AG09319 (cell line): ENCODE data around the gene DUOXA1.

ENCODE experiments used
- DNase-seq: peaks from one replicate; pipeline ENCODE4 v3.0.0-alpha.2; 2010; ENCODE audit warnings: low read depth; ENCODE audit errors: extremely low read depth
- TF ChIP-seq, protein P1 (sequence below): IDR thresholded peaks from 2 replicates; pipeline ENCODE4 v1.5.1; 2011; ENCODE audit warnings: low read depth, mild to moderate bottlenecking, inconsistent platforms, low read length, moderate library complexity

Gene DUOXA1

DNA sequence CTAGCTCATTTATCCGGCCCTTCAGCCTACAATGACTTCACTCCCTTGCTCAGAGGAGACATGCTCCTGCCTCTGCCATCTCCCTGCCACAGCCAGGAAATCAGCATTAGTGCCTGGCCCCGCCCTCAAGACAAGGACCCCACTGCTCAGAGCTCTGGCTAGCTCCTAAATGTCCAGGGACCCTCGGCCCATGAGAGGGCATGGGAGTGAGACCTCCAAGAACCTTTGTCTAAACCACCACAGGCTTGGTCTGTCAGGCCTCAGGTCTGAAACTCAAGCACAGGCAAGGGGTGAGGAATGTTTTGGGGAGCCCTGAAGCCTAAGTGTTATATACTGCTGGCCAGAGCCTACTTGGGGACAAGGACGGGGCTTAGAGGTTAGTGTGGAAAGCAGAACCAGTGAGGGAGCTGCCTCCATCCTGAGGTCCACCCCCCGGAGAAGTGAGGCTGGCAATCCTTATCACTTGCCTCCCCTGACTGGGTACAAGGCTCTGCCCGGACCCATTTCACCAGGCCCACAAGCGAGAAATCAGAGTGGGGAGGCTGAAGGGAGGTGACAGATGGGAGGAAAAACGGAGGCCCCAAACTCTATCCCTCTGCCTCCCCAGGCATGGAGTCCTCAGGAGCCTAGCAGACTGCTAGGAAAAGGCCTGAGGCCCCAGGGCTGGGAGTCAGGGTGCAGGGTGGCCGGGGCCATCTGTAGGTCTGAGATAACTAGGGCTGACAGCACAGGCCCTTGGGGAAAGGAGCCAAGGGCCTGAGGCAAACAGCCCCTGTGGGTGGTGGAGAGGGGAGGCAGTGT, 39.3 kb upstream of the DUOXA1 start:
- TF ChIP-seq, protein P1, sequence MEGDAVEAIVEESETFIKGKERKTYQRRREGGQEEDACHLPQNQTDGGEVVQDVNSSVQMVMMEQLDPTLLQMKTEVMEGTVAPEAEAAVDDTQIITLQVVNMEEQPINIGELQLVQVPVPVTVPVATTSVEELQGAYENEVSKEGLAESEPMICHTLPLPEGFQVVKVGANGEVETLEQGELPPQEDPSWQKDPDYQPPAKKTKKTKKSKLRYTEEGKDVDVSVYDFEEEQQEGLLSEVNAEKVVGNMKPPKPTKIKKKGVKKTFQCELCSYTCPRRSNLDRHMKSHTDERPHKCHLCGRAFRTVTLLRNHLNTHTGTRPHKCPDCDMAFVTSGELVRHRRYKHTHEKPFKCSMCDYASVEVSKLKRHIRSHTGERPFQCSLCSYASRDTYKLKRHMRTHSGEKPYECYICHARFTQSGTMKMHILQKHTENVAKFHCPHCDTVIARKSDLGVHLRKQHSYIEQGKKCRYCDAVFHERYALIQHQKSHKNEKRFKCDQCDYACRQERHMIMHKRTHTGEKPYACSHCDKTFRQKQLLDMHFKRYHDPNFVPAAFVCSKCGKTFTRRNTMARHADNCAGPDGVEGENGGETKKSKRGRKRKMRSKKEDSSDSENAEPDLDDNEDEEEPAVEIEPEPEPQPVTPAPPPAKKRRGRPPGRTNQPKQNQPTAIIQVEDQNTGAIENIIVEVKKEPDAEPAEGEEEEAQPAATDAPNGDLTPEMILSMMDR: no peak

DNA sequence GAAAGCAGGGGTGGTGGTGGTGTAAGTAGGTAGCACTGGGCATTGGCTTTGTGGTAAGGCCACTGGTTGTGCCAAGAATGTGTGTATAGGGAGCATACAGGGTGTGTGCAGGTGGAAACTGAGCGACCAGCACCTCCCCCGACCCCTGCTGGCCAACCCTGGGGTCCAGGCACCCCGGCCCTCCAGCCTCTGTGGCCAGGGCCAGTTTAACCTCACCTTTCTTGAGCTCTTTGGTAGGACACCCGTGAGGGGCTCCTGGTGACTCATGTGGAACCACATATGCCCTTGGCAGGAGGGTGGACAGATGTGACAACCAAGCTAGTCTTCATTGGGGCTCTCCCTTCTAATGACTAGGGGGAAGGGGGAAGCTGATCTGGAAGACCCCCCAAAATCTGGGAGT, 38.6 kb upstream of the DUOXA1 start:
- DNase-seq: no peak
- TF ChIP-seq, protein P1: no peak

More for the DNA sequence above, 39.3 kb upstream of the DUOXA1 start:
- DNase-seq: no peak

DNA sequence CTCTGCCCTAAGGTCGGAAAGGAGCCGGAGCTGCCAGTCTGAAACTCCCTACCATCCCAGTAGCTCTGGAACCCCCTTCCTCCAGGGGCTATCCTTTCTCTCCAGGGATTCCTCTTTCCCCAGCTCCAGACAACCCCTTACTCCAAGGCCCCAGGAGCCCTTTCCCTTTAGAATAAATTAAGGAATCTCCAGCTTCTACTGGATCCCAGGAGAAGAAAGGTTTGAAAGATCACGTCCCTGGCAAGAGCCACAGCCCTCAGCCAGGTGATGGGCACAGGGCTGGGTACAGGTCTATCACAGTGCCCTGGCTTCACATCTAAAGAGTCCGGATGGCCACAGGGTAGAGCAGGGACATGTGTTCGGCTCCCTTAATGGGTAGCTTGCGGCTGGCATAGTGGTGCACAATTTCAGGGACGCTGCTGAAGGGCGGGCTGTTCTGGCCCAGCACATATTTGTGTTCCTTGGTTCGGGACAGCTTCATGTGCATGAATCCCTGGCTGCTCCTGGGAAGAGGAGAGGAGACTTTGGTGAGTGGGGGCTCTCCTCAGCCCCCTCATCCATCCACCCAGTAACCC, 38.0 kb upstream of the DUOXA1 start:
- TF ChIP-seq, protein P1: no peak
- DNase-seq: no peak

DNA sequence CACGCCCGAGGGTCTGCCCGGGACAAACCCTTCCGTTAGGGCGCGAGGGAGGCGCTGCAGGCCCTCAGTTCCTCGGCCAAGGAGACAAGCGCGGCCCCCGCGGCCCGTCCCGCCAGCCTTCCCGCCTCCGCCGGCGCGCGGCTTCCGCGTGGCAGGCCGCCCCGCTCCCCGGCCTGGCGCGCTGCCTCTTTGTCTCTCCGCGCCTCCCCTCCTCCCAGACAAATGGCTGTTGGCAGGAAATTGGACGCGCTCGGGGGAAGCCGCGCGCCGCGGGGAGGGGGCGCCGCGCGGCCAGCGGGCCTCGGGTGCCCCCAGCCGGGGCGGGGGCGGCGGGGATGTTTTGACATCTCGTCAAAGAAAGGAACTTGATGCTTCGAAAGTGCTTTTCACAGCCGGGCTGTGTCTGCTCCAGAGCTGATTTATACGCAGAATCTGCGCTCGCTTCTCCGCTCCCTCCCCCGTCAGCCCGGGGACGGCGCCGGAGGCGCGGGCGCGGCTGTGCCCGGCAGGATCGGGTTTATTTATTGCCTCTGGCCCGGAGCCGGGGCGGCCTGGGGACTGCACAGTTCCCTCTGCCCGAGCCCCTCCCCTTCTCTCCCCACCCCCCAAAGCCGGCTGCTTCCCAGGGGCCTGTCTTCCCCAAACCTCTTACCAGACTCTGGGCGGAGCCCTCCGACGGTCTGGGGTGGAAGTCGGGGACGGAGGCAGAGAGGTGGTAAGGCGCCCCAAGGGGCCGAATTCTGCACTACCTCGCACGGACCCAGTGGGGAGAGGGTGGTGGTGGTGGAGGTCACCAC, 37.4 kb upstream of the DUOXA1 start:
- TF ChIP-seq, protein P1: peak; percentile 63
- DNase-seq: peak; percentile 77

GRCh38 chr15:45165536-45165935, 35.9 kb upstream of the DUOXA1 start:
- DNase-seq: no peak
- TF ChIP-seq, protein P1: no peak

- no peak for DNase-seq
Measured at GRCh38 chr15:45164914-45165313, 35.2 kb upstream of the DUOXA1 start.

More at GRCh38 chr15:45164914-45165313, 35.2 kb upstream of the DUOXA1 start:
- TF ChIP-seq, protein P1: no peak
